BE2C (cell line): ENCODE results near the gene TSPAN3.

Experiments
- DNase-seq: peaks from one replicate; pipeline ENCODE4 v3.0.0-alpha.2; 2020
- H3K27me3 ChIP-seq: fragments of 250-450 bp; sonication (Bioruptor Pico); 2 replicates; pipeline ENCODE4 v1.5.1; 2020; ENCODE audit warnings: mild to moderate bottlenecking
- H3K36me3 ChIP-seq: fragments of 250-450 bp; sonication (Bioruptor Pico); 2 replicates; pipeline ENCODE4 v1.5.1; 2020; ENCODE audit warnings: mild to moderate bottlenecking
- H3K4me1 ChIP-seq: fragments of 250-450 bp; sonication (Bioruptor Pico); 2 replicates; pipeline ENCODE4 v1.5.1; 2020
- H3K4me3 ChIP-seq: 2 replicates; pipeline ENCODE4 v1.5.1; 2011; ENCODE audit warnings: low read depth, low read length
- H3K9me3 ChIP-seq: fragments of 250-450 bp; sonication (Bioruptor Pico); 2 replicates; pipeline ENCODE4 v1.5.1; 2020
- TF ChIP-seq, protein P1 (sequence below): IDR thresholded peaks from 2 replicates; pipeline ENCODE4 v1.5.1; 2012; ENCODE audit warnings: mild to moderate bottlenecking, low read depth, low read length

The TSPAN3 gene

DNA sequence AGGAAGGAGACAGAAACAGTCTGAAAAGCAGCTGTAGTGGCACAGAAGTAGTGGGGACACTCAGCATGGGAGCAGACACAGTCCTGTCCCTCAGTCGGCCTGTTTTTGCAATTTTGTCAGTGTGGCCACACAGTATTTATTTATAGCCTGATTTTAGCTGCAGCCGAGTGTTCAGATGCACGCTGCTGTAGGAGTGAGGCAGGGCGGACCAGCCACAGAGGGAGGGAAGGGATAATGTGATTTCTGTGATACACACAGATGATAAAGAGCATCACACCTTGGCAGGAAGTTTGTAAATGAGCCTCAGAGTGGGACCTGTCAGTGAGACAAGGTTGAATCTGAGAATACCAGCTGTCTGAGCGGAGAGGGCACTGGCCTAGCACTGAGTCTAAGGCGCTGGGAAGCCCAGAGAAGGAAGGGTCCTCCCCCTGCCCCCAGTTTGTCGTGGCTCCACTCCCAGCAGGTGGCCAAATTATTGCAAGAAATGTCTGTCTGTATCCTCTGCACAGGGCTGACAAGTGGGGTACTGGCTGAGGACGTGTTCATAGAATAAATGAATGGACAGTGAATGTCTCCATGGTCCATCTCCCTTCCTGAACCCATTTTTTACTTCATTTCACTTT is 72.1 kb downstream of the TSPAN3 start:
- Histone ChIP-seq H3K27me3 (no peaks in the 10 kb centered on the region), H3K4me3 (no peak overlapping the region), H3K4me1 (peaks cover 37% of the 10 kb centered on the region), H3K9me3 (no peaks in the 10 kb centered on the region), H3K36me3 (no peaks in the 10 kb centered on the region)
- peak; percentile 56 for DNase-seq
- TF ChIP-seq, protein P1, sequence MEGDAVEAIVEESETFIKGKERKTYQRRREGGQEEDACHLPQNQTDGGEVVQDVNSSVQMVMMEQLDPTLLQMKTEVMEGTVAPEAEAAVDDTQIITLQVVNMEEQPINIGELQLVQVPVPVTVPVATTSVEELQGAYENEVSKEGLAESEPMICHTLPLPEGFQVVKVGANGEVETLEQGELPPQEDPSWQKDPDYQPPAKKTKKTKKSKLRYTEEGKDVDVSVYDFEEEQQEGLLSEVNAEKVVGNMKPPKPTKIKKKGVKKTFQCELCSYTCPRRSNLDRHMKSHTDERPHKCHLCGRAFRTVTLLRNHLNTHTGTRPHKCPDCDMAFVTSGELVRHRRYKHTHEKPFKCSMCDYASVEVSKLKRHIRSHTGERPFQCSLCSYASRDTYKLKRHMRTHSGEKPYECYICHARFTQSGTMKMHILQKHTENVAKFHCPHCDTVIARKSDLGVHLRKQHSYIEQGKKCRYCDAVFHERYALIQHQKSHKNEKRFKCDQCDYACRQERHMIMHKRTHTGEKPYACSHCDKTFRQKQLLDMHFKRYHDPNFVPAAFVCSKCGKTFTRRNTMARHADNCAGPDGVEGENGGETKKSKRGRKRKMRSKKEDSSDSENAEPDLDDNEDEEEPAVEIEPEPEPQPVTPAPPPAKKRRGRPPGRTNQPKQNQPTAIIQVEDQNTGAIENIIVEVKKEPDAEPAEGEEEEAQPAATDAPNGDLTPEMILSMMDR = no peak

DNA sequence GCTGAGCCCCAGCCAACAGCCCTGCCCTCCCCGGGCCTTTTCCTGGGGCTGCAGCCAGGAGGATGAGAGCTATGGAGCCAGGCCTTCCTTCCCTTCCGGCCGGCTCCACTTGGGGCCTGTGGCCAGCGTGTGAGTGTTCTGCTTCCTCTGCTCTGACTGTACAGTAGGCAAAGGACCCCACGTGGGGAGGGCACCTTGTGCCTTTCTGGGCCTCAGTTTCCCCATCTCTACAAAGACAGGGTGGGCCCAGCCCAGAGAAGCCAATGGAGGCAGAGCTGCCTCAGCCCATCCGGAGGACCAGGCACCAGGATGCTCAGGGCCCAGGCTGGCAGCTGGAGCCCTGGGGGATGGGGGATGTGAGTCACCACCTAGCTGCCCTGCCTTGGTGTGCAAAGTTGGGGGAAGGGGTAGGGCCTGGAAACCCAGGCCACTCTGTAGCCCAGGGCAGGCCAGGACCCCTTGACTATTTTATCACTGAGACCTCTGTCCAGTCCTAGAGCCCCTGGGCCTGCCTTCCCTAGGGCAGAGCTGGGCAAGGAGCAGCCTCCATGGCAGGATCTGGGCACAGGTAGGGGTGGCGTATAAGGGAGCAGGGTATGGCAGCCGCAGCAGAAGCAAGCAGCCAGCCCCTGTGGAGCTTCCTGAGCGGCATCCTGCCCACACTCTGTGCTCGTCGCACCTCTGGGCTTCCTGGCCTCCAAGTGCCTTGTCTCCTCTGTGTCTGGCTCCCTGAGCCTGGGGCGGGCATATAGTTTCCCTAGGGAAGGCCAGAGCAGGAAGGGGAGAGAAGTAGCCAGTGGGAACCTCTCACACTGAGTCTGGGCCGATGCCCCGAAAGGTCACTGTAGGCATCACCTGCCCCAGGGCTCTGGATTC is 74.1 kb downstream of the TSPAN3 start:
- Histone ChIP-seq H3K36me3 (no peaks in the 10 kb centered on the region), H3K4me3 (no peak overlapping the region), H3K27me3 (no peaks in the 10 kb centered on the region), H3K4me1 (peaks cover 37% of the 10 kb centered on the region), H3K9me3 (no peaks in the 10 kb centered on the region)
- peak; percentile 63 for DNase-seq
- TF ChIP-seq, protein P1 = no peak

DNA sequence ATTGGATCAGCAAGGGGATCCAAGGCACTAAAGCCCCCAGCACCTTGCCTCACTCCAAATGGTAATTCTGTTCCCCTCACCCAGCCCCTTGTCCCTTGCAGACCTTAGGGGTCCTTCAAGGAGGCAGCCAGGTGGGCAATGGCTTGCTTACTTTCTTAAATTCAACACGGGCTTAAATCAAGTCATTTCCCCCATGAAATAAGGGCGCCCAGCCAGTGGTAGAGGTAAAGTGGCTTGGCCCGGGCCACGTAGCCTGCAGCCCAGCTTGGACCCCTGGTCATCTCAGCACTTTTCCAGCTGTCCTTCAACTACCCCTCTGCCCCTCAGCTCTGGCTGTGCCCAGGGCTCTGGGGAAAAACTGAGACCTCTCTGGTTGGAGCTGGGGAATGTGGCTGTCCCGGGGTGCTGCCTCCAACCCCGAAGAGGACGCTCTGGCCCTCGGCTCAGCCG is 74.8 kb downstream of the TSPAN3 start:
- TF ChIP-seq, protein P1 = no peak
- no peaks in the 10 kb centered on the region for H3K27me3 ChIP-seq
- H3K4me3 ChIP-seq = no peak overlapping the region
- DNase-seq = no peak
- H3K9me3 ChIP-seq = no peaks in the 10 kb centered on the region
- H3K36me3 ChIP-seq = no peaks in the 10 kb centered on the region
- H3K4me1 ChIP-seq = peaks cover 37% of the 10 kb centered on the region

DNA sequence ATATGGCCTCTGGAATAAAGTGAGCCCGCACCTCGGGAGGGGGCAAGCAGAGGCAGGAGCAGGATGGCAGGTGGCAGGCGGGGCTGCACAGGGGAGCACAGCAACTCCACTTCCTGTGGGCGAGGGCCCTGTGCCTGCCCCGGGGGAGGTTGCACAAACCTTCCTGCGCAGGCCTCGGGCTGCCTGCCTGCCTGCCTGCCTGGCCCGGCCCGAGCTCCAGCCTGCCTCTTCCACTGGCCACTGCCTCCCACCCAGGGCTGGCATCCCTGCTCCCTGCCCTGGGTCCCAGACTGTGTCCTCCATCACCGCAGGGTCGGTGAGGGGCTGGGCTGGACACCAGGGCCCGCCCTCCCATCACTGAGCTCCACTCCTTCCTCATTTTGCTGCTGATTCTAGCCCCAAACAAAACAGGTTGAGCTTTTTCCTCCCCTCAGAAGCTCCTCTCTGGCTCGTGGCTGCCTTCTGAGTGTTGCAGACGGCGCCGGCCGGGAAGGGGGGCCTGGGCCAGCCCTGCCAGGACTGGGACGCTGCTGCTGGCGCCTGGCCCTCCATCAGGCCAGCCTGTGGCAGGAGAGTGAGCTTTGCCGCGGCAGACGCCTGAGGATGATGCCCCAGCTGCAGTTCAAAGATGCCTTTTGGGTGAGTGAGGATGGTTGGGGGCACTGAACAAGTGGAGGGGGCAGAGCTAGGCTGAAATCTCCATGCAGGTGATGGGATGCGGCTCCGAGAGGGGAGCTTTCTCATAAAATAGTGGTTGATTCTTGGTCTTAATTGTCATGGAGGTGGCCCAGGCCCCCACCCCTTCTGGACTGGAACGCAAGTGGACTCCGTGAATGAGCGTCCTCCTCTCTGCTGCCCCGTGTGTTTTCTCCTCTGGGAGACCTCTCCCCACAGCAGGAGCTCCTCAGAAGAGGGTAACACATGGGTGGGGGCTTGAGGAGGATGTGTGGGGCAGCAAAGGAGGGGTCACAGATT is 75.7 kb downstream of the TSPAN3 start, which contains the start of gene PSTPIP1:
PSTPIP1 (plus strand) TSS at position 156 of the 975 bp plus-strand sequence; CDS start at position 604, 448 bp downstream.
- Histone ChIP-seq H3K4me3 (no peak within 1 kb of the TSS; the same call in 1 of the 2 replicates), H3K27me3 (no peaks in the 10 kb centered on the region), H3K4me1 (peaks cover 37% of the 10 kb centered on the region), H3K36me3 (no peaks in the 10 kb centered on the region), H3K9me3 (no peaks in the 10 kb centered on the region)
- TF ChIP-seq, protein P1 = no peak
- peak; percentile 67 for DNase-seq

DNA sequence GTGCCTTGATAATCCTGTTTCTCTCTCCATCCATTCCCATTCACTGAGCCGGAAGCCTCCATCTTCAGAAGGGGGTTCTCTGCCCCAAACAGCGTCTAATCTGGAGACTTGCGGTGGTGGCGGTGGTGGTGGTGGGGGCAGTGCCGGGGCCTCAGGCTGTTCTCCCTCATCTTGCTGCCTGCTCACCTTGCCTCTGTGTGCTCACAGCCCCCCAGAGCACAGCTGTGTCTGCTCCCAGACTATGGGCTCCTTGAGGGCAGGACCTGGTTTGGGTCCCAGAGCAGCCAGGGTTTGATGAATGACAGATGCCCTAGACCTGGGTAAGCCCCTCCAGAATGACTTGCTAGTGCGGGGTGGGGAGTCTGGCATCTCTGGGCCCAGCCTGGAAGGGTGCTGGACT is 76.4 kb downstream of the TSPAN3 start:
- H3K36me3 ChIP-seq = no peaks in the 10 kb centered on the region
- H3K4me1 ChIP-seq = peaks cover 37% of the 10 kb centered on the region
- H3K27me3 ChIP-seq = no peaks in the 10 kb centered on the region
- no peak overlapping the region for H3K4me3 ChIP-seq
- TF ChIP-seq, protein P1 = no peak
- H3K9me3 ChIP-seq = no peaks in the 10 kb centered on the region
- DNase-seq = no peak
